GM12878 (cell line): ENCODE data around the gene DUSP16. TPM values are rescaled to one million over a fixed set of nuclear protein-coding genes. Genes with fewer than 3 reads are reported as not detected.

Experiments
- ATAC-seq: fragments of 200-7000 bp; cut with Tn5 transposase; 3 replicates; pipeline ENCODE4 v1.9.1; 2020; ENCODE audit warnings: mild to moderate bottlenecking, moderate library complexity
- BruUV-seq: library from RNA; stranded (reverse); fragments of 400-500 nt; replicated peaks from 2 replicates; lab custom pipeline; 2021; lab: Mats Ljungman, UMichigan
- CTCF ChIA-PET: fragments of 300-600 bp; sonication (Branson Sonifier 250); formaldehyde crosslinking; extraction: SDS; loops from one replicate; lab custom pipeline; 2021; ENCODE audit warnings: inconsistent platforms; lab: Yijun Ruan, JAX
- POLR2A ChIA-PET: fragments of 350-600 bp; formaldehyde crosslinking; extraction: SDS; loops from one replicate; lab custom pipeline; 2021; ENCODE audit warnings: inconsistent platforms; lab: Charles Lee
- RAD21 ChIA-PET: fragments of 300-600 bp; sonication (Branson Sonifier 250); formaldehyde crosslinking; loops from one replicate; lab custom pipeline; 2023; ENCODE audit warnings: antibody characterized with exemption; ENCODE audit not compliant: unreplicated experiment; lab: Charles Lee
- SMC1A ChIA-PET: fragments of 300-600 bp; sonication (Branson Sonifier 250); formaldehyde crosslinking; loops from one replicate; lab custom pipeline; 2023; ENCODE audit not compliant: unreplicated experiment, uncharacterized antibody; lab: Charles Lee
- DNase-seq: peaks from one replicate; pipeline ENCODE4 v3.0.0-alpha.2; 2011; ENCODE audit warnings: low read depth, low spot score
- FAIRE-seq: peaks from 3 replicates; lab custom pipeline; 2011; peaks lifted over from hg19 to GRCh38; lab: Jason Lieb, UNC
- H2AFZ ChIP-seq: 2 replicates; pipeline ENCODE4 v1.6.0; 2011; ENCODE audit warnings: low read depth, low read length, control low read depth; ENCODE audit not compliant: control insufficient read depth
- H3K27ac ChIP-seq: 2 replicates; pipeline ENCODE4 v1.5.1; 2011; ENCODE audit warnings: control low read depth; ENCODE audit not compliant: control insufficient read depth, insufficient read depth
- H3K27me3 ChIP-seq, 2 experiments: replicated peaks in 1 of 2; 2 replicates each; pipeline versions ENCODE4 v1.6.0 to v1.6.1; 2011; ENCODE audit warnings: low read length in 1 of 2; ENCODE audit not compliant: control insufficient read depth in 2 of 2, insufficient read depth in 2 of 2
- H3K36me3 ChIP-seq, 2 experiments: 2 replicates each; pipeline ENCODE4 v1.5.1; 2011; ENCODE audit warnings: low read length in 1 of 2; ENCODE audit not compliant: control insufficient read depth in 2 of 2, insufficient read depth in 2 of 2
- H3K4me1 ChIP-seq: 2 replicates; pipeline ENCODE4 v1.6.1; 2011; ENCODE audit warnings: mild to moderate bottlenecking, low read length, moderate library complexity, mixed read lengths; ENCODE audit not compliant: control insufficient read depth, insufficient read depth
- H3K4me2 ChIP-seq: 2 replicates; pipeline ENCODE4 v1.6.0; 2011; ENCODE audit warnings: control low read depth; ENCODE audit not compliant: control insufficient read depth, insufficient read depth
- H3K4me3 ChIP-seq: fragments of 200-600 bp; sonication (generic); 2 replicates; pipeline ENCODE4 v1.5.1; 2016
- H3K79me2 ChIP-seq: 2 replicates; pipeline ENCODE4 v1.6.0; 2011; ENCODE audit warnings: low read length; ENCODE audit not compliant: control insufficient read depth, insufficient read depth
- H3K9ac ChIP-seq: 2 replicates; pipeline ENCODE4 v1.8.0; 2011; ENCODE audit warnings: low read length, control low read depth, mixed read lengths; ENCODE audit not compliant: control insufficient read depth, insufficient read depth
- H3K9me3 ChIP-seq: replicated peaks from 3 replicates; pipeline ENCODE4 v1.5.1; 2011; ENCODE audit warnings: mild to moderate bottlenecking, low read length; ENCODE audit not compliant: control insufficient read depth, insufficient read depth
- H4K20me1 ChIP-seq: 2 replicates; pipeline ENCODE4 v1.6.0; 2011; ENCODE audit not compliant: control insufficient read depth, insufficient read depth
- POLR2A ChIP-seq: IDR thresholded peaks from 2 replicates; pipeline ENCODE4 v1.6.1; 2011; ENCODE audit warnings: low read depth, mild to moderate bottlenecking, low read length
- SMC3 ChIP-seq: IDR thresholded peaks from 2 replicates; pipeline ENCODE4 v1.6.1; 2011; ENCODE audit warnings: low read length, improper control_type of control experiment, borderline replicate concordance
- TCF7 ChIP-seq: IDR thresholded peaks from 2 replicates; pipeline ENCODE4 v1.6.1; 2014; ENCODE audit warnings: antibody characterized with exemption, borderline replicate concordance
- YY1 ChIP-seq: IDR thresholded peaks from 2 replicates; pipeline ENCODE4 v1.6.1; 2011; ENCODE audit warnings: low read depth, mild to moderate bottlenecking, low read length
- ZNF24 ChIP-seq: fragments of 450-650 bp; IDR thresholded peaks from 2 replicates; pipeline ENCODE4 v1.6.1; 2017; ENCODE audit warnings: antibody characterized with exemption, mild to moderate bottlenecking
- WGBS: methylation state at CpG from one replicate; pipeline ENCODE4 v1.1.6; 2016; ENCODE audit warnings: low lambda C conversion rate; ENCODE audit not compliant: insufficient replicate concordance, insufficient coverage; ENCODE audit errors: missing lambda C conversion rate; 5-methylcytosine and 5-hydroxymethylcytosine counted together
- in situ Hi-C: fragments of 300-500 bp; cut with MboI; formaldehyde crosslinking; loops from 9 replicates; pipeline ENCODE4 v1.14.3; 2018; ENCODE audit warnings: mixed read lengths
- intact Hi-C: fragments of 100-400 bp; cut with micrococcal nuclease; formaldehyde crosslinking; loops from one replicate; pipeline ENCODE4 v1.14.2; 2022; ENCODE audit not compliant: unreplicated experiment
- polyA plus RNA-seq, 11 experiments: library from polyadenylated mRNA; depleted of rRNA in 4 of 11; unstranded in 6 of 11; stranded (reverse) in 5 of 11; fragments of >200 nt; fragmentation: Nextera tagmentation in 4 of 11; fragmentation: Illumina TruSeq in 1 of 11; extraction: Ambion mirVana in 4 of 11; extraction: Trizol in 1 of 11; gene quantifications; 1 replicate in 1 of 11; 2 replicates in 10 of 11; pipeline versions ENCODE4 v1.2.1 to v1.2.3, GENCODE V29; 2011 to 2016; ENCODE audit warnings: inconsistent platforms in 2 of 11, missing spikeins in 2 of 11, low read depth in 1 of 11
- total RNA-seq, 4 experiments: library from RNA; depleted of rRNA in 3 of 4; stranded (reverse); fragments of >200 nt in 3 of 4; fragmentation: Illumina TruSeq in 1 of 4; extraction: Trizol in 1 of 4; gene quantifications; 2 replicates each; pipeline versions ENCODE4 v1.2.1 to v1.2.3, GENCODE V29; 2013 to 2021
- TF ChIP-seq, protein P1 (sequence below): fragments of 450-650 bp; IDR thresholded peaks from 2 replicates; pipeline ENCODE4 v1.6.1; 2017; ENCODE audit warnings: antibody characterized with exemption, mild to moderate bottlenecking, moderate library complexity
- TF ChIP-seq, protein P2 (sequence below): IDR thresholded peaks from 2 replicates; pipeline ENCODE4 v1.6.1; 2012; ENCODE audit warnings: improper control_type of control experiment, low read depth, low read length; ENCODE audit not compliant: insufficient replicate concordance

The DUSP16 gene
- total and polyA plus RNA-seq, 10 of the 15 experiments (the other 5 are each of a cell fraction or from before 2014, with no cell fraction given), result 3.9 to 75.3 (median 26.8) TPM

DNA sequence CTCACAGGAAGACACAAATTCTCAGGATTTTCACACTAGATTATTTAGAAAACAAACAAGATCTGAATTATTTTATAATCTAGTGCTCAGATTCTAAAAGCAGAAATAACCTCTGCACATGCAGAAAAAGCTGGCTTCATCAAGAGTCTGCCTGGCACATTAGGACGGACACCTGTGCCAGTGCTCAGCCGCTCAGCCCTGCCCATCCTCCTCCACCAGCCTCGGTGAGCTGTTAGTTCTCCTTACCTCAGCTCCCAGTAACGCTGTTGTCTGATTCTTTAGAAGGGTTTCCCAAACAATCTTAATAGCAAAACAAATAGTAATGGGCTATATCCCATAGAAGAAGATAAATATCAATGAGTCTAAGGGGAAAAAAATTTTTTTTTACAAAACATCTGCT is 27.7 kb downstream of the DUSP16 start:
- DNase-seq (no peak), ATAC-seq (no peak), FAIRE-seq (no peak)
- 97% methylated on average over 4 of the region's 4 CpGs for WGBS
- no peak for TF ChIP-seq TCF7
- no TSS peak for BruUV-seq
- Histone ChIP-seq H2AFZ (no peak overlapping the region), H3K27me3 (no peaks in the 10 kb centered on the region), H3K27ac (no peak overlapping the region), H3K4me3 (no peak overlapping the region), H3K4me1 (no peaks in the 10 kb centered on the region), H3K79me2 (peaks cover 2% of the 10 kb centered on the region), H3K9ac (no peak overlapping the region), H4K20me1 (no peaks in the 10 kb centered on the region), H3K9me3 (no peaks in the 10 kb centered on the region; the same call in 2 of the 3 replicates), H3K36me3 (no peaks in the 10 kb centered on the region), H3K4me2 (no peak overlapping the region)
- RAD21 ChIA-PET, result no interaction called here
- in situ Hi-C loops (no loop called here), intact Hi-C loops (no loop called here)
- CTCF ChIA-PET, result interaction anchor here (1.2 kb wide), 1 partner anchor 24 kb away, joined by 3 read pairs; no protein-coding TSS in a partner anchor
- POLR2A ChIA-PET, result interaction anchor here (0.5 to 1.0 kb wide), 4 partner anchors 9 to 155 kb away, joined by 3 read pairs; no protein-coding TSS in a partner anchor
- SMC1A ChIA-PET, result interaction anchor here (1.0 to 2.2 kb wide), 4 partner anchors 9 to 16 kb away, joined by 3 to 8 read pairs (median 6); no protein-coding TSS in a partner anchor

DNA sequence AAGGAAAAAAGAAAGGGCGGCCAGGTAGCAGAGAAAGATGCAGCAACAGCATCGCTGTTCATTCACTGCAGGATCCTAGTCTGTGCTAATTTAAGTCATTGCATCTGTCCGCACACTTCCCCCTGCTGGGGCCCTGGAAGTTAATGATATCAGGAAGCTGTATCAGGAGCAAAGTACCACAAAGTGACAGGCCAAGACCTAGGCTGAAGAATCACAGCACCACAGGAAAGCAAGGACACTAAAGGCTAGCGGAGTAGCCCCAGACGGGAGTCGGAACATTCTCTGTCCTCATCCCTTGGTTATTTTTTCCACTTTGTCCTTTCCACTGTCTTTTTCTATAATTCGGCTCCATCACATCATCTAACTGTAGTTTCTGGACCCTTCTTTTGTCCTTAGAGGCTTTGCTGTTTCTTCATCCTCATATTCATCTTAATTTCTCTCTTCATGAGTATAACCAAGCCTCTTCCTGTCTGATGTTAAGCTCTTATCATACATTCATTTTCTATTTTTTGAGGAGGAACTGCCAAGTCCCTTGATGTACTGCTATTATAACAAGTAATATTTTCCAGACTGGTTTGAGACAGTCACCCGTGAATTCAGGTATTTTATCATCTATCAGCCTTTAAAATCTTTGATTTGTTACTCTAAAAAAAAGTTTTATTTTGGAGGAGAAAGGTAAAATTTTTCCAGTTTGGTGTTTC is 28.3 kb downstream of the DUSP16 start:
- in situ Hi-C loops, result no loop called here
- WGBS, result 81% methylated on average over 8 of the region's 8 CpGs
- Histone ChIP-seq H3K36me3 (no peaks in the 10 kb centered on the region), H3K4me2 (no peak overlapping the region), H3K27ac (no peak overlapping the region), H3K4me3 (no peak overlapping the region), H2AFZ (no peak overlapping the region), H3K79me2 (peaks cover 2% of the 10 kb centered on the region), H3K27me3 (no peaks in the 10 kb centered on the region), H3K4me1 (no peaks in the 10 kb centered on the region), H3K9me3 (no peaks in the 10 kb centered on the region; the same call in 2 of the 3 replicates), H4K20me1 (no peaks in the 10 kb centered on the region), H3K9ac (no peak overlapping the region)
- SMC1A ChIA-PET, result interaction anchor here (1.0 to 2.2 kb wide), 4 partner anchors 10 to 15 kb away, joined by 3 to 8 read pairs (median 6); no protein-coding TSS in a partner anchor
- intact Hi-C loops, result no loop called here
- POLR2A ChIA-PET, result interaction anchor here (0.5 to 1.0 kb wide), 4 partner anchors 10 to 154 kb away, joined by 3 read pairs; no protein-coding TSS in a partner anchor
- DNase-seq, result no peak
- RAD21 ChIA-PET, result no interaction called here
- no TSS peak for BruUV-seq
- ATAC-seq, result no peak
- CTCF ChIA-PET, result interaction anchor here (1.2 kb wide), 1 partner anchor 24 kb away, joined by 3 read pairs; no protein-coding TSS in a partner anchor
- no peak for FAIRE-seq
- TF ChIP-seq, protein P1, sequence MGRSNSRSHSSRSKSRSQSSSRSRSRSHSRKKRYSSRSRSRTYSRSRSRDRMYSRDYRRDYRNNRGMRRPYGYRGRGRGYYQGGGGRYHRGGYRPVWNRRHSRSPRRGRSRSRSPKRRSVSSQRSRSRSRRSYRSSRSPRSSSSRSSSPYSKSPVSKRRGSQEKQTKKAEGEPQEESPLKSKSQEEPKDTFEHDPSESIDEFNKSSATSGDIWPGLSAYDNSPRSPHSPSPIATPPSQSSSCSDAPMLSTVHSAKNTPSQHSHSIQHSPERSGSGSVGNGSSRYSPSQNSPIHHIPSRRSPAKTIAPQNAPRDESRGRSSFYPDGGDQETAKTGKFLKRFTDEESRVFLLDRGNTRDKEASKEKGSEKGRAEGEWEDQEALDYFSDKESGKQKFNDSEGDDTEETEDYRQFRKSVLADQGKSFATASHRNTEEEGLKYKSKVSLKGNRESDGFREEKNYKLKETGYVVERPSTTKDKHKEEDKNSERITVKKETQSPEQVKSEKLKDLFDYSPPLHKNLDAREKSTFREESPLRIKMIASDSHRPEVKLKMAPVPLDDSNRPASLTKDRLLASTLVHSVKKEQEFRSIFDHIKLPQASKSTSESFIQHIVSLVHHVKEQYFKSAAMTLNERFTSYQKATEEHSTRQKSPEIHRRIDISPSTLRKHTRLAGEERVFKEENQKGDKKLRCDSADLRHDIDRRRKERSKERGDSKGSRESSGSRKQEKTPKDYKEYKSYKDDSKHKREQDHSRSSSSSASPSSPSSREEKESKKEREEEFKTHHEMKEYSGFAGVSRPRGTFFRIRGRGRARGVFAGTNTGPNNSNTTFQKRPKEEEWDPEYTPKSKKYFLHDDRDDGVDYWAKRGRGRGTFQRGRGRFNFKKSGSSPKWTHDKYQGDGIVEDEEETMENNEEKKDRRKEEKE, result no peak
- TF ChIP-seq YY1, result no peak
- TF ChIP-seq, protein P2, sequence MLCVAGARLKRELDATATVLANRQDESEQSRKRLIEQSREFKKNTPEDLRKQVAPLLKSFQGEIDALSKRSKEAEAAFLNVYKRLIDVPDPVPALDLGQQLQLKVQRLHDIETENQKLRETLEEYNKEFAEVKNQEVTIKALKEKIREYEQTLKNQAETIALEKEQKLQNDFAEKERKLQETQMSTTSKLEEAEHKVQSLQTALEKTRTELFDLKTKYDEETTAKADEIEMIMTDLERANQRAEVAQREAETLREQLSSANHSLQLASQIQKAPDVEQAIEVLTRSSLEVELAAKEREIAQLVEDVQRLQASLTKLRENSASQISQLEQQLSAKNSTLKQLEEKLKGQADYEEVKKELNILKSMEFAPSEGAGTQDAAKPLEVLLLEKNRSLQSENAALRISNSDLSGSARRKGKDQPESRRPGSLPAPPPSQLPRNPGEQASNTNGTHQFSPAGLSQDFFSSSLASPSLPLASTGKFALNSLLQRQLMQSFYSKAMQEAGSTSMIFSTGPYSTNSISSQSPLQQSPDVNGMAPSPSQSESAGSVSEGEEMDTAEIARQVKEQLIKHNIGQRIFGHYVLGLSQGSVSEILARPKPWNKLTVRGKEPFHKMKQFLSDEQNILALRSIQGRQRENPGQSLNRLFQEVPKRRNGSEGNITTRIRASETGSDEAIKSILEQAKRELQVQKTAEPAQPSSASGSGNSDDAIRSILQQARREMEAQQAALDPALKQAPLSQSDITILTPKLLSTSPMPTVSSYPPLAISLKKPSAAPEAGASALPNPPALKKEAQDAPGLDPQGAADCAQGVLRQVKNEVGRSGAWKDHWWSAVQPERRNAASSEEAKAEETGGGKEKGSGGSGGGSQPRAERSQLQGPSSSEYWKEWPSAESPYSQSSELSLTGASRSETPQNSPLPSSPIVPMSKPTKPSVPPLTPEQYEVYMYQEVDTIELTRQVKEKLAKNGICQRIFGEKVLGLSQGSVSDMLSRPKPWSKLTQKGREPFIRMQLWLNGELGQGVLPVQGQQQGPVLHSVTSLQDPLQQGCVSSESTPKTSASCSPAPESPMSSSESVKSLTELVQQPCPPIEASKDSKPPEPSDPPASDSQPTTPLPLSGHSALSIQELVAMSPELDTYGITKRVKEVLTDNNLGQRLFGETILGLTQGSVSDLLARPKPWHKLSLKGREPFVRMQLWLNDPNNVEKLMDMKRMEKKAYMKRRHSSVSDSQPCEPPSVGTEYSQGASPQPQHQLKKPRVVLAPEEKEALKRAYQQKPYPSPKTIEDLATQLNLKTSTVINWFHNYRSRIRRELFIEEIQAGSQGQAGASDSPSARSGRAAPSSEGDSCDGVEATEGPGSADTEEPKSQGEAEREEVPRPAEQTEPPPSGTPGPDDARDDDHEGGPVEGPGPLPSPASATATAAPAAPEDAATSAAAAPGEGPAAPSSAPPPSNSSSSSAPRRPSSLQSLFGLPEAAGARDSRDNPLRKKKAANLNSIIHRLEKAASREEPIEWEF, result no peak
- no peak for TF ChIP-seq POLR2A
- TF ChIP-seq ZNF24, result no peak
- TF ChIP-seq SMC3, result no peak
